Coronary artery (tissue), 2 donors: ENCODE data around the gene ATP5PD.

Source experiments
- DNase-seq: peaks from one replicate; pipeline ENCODE4 v3.0.0-alpha.2; 2017; ENCODE audit warnings: low spot score
- H3K27ac ChIP-seq, 2 donors: fragments of 200-600 bp; sonication (generic); one replicate each; pipeline ENCODE4 v1.5.1; 2016 to 2019
- H3K4me3 ChIP-seq: fragments of 200-600 bp; sonication (generic); 2 replicates; pipeline ENCODE4 v1.5.1; 2016; ENCODE audit warnings: mild to moderate bottlenecking, moderate library complexity
- CTCF ChIP-seq: fragments of 200-600 bp; sonication (generic); IDR thresholded peaks from one replicate; pipeline ENCODE4 v1.5.1; 2019; ENCODE audit warnings: antibody characterized with exemption

Gene ATP5PD

GRCh38 chr17:75064867-75065561 lies 18.2 kb upstream of the ATP5PD start:
- no peak for TF ChIP-seq CTCF
- H3K27ac ChIP-seq = no peak overlapping the region
- DNase-seq = no peak
- no peak overlapping the region for H3K4me3 ChIP-seq

- no peak for DNase-seq
- no peak for TF ChIP-seq CTCF
- Histone ChIP-seq H3K27ac (no peak overlapping the region), H3K4me3 (no peak overlapping the region)
Observed at GRCh38 chr17:75064460-75064859, 17.7 kb upstream of the ATP5PD start.

GRCh38 chr17:75064040-75064439 lies 17.3 kb upstream of the ATP5PD start:
- Histone ChIP-seq H3K27ac (no peak overlapping the region), H3K4me3 (no peak overlapping the region)
- no peak for DNase-seq
- TF ChIP-seq CTCF = no peak

GRCh38 chr17:75063626-75064025 lies 16.9 kb upstream of the ATP5PD start:
- no peak for DNase-seq
- Histone ChIP-seq H3K4me3 (no peak overlapping the region), H3K27ac (no peak overlapping the region)
- TF ChIP-seq CTCF = no peak

- H3K27ac ChIP-seq = no peak overlapping the region
Observed at GRCh38 chr17:75063201-75063600, 16.4 kb upstream of the ATP5PD start.

GRCh38 chr17:75061618-75062017 lies 14.8 kb upstream of the ATP5PD start:
- no peak for TF ChIP-seq CTCF
- no peak for DNase-seq
- Histone ChIP-seq H3K27ac (no peak overlapping the region), H3K4me3 (no peak overlapping the region)

More at GRCh38 chr17:75063201-75063600, 16.4 kb upstream of the ATP5PD start:
- no peak overlapping the region for H3K4me3 ChIP-seq
- no peak for TF ChIP-seq CTCF
- DNase-seq = no peak

GRCh38 chr17:75061055-75061438 lies 14.3 kb upstream of the ATP5PD start:
- no peak for TF ChIP-seq CTCF
- no peak overlapping the region for H3K4me3 ChIP-seq
- no peak overlapping the region for H3K27ac ChIP-seq
- no peak for DNase-seq
